ENCODE results near the gene ZBED1. TPM values are rescaled to one million over a fixed set of nuclear protein-coding genes. Genes with fewer than 3 reads are reported as not detected.

Gene ZBED1
- total RNA-seq, 1 donor from 2014 or later: 39.2 TPM

GRCh38 chrX:2542826-2543521 is 42.2 kb upstream of the ZBED1 start:
- TF ChIP-seq, protein P1, sequence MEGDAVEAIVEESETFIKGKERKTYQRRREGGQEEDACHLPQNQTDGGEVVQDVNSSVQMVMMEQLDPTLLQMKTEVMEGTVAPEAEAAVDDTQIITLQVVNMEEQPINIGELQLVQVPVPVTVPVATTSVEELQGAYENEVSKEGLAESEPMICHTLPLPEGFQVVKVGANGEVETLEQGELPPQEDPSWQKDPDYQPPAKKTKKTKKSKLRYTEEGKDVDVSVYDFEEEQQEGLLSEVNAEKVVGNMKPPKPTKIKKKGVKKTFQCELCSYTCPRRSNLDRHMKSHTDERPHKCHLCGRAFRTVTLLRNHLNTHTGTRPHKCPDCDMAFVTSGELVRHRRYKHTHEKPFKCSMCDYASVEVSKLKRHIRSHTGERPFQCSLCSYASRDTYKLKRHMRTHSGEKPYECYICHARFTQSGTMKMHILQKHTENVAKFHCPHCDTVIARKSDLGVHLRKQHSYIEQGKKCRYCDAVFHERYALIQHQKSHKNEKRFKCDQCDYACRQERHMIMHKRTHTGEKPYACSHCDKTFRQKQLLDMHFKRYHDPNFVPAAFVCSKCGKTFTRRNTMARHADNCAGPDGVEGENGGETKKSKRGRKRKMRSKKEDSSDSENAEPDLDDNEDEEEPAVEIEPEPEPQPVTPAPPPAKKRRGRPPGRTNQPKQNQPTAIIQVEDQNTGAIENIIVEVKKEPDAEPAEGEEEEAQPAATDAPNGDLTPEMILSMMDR (conservative IDR thresholded peaks at IDR 0.05; ENCODE audit: low read depth, low read length): no peak
- no peak for DNase-seq (ENCODE audit: low read depth)
- H3K4me3 ChIP-seq (ENCODE audit: low read depth, low read length): no peak overlapping the region

- TF ChIP-seq, protein P1 (conservative IDR thresholded peaks at IDR 0.05; ENCODE audit: low read depth, low read length): no peak
- DNase-seq (ENCODE audit: low read depth): no peak
- H3K4me3 ChIP-seq (ENCODE audit: low read depth, low read length): no peak overlapping the region
Observed at GRCh38 chrX:2541603-2542002, 40.8 kb upstream of the ZBED1 start.

DNA sequence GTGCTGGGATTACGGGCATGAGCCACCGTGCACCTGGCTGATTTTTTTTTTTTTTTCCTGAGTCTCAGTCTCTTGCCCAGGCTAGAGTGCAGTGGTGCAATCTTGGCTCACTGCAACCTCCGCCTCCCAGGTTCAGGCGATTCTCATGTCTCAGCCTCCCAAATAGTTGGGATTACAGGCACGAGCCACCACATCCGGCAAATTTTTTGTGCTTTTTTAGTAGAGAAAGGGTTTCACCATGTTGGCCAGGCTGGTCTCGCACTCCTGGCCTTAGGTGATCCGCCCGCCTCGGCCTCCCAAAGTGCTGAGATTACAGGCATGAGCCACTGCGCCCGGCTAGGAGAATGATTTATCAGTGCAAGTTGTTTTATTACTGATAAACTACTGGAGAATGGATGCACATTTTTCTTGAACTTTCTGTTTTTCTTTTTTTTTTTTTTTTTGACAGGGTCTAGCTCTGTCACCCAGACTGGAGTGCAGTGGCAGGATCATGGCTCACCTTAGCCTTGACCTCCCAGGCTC is 39.7 kb upstream of the ZBED1 start:
- DNase-seq (ENCODE audit: low read depth): no peak
- H3K4me3 ChIP-seq (ENCODE audit: low read depth, low read length): no peak overlapping the region
- TF ChIP-seq, protein P1 (conservative IDR thresholded peaks at IDR 0.05; ENCODE audit: low read depth, low read length): no peak

DNA sequence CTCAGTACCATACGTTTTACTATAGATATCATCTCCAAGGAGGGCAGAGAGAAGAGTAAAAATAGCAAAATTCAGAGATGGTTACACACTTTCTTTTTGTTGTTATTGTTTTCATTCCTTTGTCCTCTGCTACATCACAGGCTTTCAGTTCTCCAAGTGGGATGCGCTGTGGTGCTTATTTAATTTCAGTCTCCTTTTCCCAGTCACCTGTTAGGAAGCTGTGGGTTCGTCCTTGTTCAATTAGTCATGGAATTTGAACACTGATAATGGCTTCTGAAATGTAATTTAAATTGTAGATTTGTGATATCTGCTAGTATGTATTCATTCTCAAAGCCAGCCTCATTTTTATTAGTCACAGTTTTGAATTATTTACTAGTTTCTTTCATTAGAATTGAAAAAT is 38.8 kb upstream of the ZBED1 start:
- no peak overlapping the region for H3K4me3 ChIP-seq (ENCODE audit: low read depth, low read length)
- no peak for DNase-seq (ENCODE audit: low read depth)
- TF ChIP-seq, protein P1 (conservative IDR thresholded peaks at IDR 0.05; ENCODE audit: low read depth, low read length): no peak

DNA sequence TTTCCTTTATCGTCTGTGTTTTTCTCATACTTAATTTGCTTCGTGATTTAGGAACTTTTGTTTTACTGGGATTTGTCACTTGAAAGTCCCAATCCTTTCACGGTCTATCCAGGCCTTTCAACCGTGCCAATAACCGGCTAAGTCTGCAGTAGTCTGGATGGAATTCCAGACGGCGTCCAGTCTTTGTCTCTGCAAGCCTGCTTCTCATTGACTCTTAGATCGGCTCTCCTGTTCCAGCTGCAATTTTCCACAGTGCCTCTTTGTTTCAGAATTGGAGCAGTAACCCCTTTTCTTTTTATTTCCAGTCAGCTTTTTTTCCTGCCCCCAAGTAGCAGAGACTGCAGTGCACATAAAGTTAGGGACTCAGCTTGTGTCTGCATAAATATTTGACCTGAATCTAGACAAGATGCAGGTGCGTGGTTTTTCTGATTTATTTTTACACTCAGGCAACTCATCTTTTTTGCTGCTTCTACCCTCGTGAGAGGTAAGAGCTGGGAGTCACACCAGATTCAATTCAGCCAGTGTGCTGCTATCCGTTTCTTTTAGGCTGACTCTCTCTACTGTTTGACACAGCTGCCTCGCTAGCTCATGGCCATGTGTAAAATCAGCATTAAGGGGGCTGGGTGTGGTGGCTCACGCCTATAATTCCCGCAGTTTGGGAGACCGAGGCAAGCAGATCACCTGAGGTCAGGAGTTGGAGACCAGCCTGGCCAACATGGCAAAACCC is 37.4 kb upstream of the ZBED1 start:
- DNase-seq (ENCODE audit: low read depth): no peak
- H3K4me3 ChIP-seq (ENCODE audit: low read depth, low read length): no peak overlapping the region
- TF ChIP-seq, protein P1 (conservative IDR thresholded peaks at IDR 0.05; ENCODE audit: low read depth, low read length): no peak

DNA sequence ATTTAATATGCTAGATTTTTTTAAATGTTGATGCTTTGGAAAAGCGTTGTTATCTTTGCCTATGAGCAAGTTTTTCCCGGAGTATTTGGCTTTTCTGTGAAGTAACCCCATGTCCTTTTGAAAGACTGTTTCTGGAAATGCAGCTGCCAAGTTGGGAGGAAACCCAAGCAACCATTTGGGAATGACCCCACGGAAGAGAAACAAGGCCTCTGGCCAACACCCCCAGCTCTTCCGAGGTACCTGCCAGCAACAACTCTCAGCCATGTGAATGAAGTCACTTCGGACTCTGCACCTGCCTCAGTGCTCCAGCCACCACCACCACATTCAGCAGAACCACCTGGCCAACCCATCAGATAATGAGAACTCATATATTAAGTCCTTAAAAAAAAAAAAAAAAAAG is 36.2 kb upstream of the ZBED1 start:
- H3K4me3 ChIP-seq (ENCODE audit: low read depth, low read length): no peak overlapping the region
- TF ChIP-seq, protein P1 (conservative IDR thresholded peaks at IDR 0.05; ENCODE audit: low read depth, low read length): no peak
- DNase-seq (ENCODE audit: low read depth): no peak

Data from epithelial cell of proximal tubule (primary cell).